Measurements from ENCODE around the gene SLC22A7.

Gene SLC22A7, protein sequence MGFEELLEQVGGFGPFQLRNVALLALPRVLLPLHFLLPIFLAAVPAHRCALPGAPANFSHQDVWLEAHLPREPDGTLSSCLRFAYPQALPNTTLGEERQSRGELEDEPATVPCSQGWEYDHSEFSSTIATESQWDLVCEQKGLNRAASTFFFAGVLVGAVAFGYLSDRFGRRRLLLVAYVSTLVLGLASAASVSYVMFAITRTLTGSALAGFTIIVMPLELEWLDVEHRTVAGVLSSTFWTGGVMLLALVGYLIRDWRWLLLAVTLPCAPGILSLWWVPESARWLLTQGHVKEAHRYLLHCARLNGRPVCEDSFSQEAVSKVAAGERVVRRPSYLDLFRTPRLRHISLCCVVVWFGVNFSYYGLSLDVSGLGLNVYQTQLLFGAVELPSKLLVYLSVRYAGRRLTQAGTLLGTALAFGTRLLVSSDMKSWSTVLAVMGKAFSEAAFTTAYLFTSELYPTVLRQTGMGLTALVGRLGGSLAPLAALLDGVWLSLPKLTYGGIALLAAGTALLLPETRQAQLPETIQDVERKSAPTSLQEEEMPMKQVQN

DNA sequence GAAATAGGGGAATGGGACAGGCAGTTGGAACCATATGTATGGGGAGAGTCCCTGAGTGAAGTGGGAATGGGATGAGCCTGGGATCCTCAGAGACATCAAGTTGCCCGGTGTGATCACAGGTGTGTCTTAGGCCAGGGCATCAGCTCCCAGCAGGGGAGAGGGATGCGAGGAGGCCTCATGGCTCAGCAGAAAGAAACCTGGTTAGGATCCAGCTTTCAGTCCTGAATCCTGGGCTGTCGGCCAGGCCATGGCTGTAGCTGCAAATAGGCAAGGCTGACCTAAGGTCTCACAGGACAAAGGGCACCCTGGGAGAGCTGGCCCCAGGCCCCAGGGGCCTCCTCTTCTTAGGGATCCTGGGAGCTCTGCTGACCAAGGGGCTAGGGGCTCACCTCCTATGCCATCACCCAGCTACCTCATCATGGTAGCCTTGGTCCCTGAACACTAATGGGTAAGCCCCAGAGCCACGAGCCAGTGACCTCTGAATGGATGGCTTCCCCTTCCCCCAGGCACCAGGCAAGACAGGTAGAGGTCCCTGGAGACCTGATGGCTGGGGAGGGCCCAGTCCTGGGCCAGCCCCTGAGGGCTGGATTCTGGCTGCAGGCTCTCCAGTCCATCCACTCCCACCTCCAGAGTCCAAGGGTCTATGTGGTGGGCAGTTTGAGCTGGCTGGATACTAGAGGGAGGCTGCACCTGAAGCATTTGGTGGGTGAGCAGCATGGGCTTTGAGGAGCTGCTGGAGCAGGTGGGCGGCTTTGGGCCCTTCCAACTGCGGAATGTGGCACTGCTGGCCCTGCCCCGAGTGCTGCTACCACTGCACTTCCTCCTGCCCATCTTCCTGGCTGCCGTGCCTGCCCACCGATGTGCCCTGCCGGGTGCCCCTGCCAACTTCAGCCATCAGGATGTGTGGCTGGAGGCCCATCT lies at the start of gene SLC22A7:
Gene SLC22A7 (plus strand): TSS at position 617 of the 921 bp plus-strand sequence. CDS start 99 bp downstream, at position 716.
- TF ChIP-seq POLR2A (IDR thresholded peaks at IDR 0.05; ENCODE audit: low read depth, low read length) = no peak
- DNase-seq (ENCODE audit: insufficient read length, low spot score) (no peak), FAIRE-seq (no peak)

DNA sequence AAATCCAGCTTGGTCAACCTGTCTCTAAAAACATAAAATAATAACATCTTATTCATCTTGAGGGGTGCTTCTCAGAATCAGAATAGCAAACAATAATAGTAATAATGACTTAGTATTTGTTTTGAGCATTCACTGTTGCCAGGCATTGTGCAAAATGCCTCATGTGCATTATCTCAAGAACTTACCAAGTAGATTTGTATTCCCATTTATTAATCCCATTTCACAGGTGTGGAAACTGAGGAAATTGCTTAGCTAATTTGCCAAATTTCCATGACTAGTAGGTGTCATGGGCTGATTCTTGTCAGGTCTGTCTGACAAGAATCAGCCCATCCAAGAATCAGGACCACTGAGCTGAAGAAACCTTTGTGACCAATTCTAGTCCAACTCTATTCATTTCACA lies 49.3 kb upstream of the SLC22A7 start:
- DNase-seq (ENCODE audit: insufficient read length, low spot score) (no peak), FAIRE-seq (no peak)
- no peak for TF ChIP-seq POLR2A (IDR thresholded peaks at IDR 0.05; ENCODE audit: low read depth, low read length)

DNA sequence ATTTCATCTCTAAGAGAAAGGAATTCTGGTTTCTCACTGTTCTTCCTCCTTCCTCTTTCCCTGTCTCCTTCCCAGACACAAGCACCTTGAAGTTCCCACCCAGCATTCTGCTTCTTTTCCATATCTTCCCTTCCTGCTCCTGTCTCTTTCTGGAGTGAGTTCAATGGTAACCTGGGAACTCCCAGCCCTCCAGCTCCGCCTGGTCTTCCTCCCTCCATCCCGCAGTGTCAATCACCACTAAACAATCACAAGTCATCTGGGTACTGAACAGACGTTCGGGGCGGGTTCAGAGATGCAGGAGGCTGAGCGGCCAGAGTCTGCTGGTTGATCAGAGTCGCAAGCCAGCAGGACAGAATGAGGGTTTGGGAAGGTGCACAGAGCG lies 47.1 kb upstream of the SLC22A7 start:
- TF ChIP-seq POLR2A (IDR thresholded peaks at IDR 0.05; ENCODE audit: low read depth, low read length) = no peak
- DNase-seq (ENCODE audit: insufficient read length, low spot score) (no peak), FAIRE-seq (no peak)

DNA sequence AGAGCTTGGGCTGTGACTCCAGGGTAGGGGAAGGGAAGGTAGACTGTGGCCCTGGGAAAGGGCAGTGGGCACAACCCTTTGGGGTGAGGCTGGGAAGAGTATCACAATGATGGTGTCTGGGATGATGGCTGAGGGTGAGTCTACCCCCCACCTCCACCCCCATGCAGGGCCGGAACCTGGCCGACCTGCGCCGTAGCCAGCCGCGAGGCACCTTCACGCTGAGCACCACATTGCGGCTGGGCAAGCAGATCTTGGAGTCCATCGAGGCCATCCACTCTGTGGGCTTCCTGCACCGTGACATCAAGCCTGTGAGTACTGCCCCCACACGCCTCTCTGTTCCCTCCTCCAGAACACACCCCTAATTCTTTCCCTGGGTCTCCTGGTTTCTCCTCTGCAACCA lies 44.7 kb upstream of the SLC22A7 start:
- FAIRE-seq = no peak
- DNase-seq (ENCODE audit: insufficient read length, low spot score) = no peak
- TF ChIP-seq POLR2A (IDR thresholded peaks at IDR 0.05; ENCODE audit: low read depth, low read length) = no peak

DNA sequence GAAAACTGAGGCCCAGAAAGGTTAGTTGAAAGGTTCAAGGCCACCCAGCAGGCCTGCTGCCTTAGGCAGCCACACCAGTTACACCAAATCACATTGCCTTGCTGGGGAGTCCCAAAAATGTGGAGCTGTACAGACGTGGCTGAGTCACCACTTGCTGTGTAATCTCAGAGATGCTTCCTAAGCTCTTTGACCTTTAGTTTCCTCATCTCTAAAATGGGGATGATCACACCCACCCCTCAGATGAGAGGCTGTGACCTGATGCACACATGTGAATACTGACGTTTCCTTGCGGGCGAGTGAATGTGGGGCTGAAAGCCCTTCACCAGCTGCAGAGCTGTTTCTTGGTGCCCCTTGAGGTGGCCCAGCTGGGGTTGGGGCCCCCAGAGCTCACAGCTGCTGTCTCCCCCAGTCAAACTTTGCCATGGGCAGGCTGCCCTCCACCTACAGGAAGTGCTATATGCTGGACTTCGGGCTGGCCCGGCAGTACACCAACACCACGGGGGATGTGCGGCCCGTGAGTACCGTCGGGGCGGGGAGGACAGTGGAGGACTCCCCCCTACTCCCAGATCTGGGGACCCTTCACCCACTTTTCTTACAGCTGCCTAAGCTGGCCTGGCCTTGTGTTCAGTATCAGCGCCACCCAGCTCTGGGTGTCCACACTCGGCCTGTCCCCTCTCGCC lies 43.8 kb upstream of the SLC22A7 start:
- DNase-seq (ENCODE audit: insufficient read length, low spot score) (no peak), FAIRE-seq (no peak)
- TF ChIP-seq POLR2A (IDR thresholded peaks at IDR 0.05; ENCODE audit: low read depth, low read length) = no peak

DNA sequence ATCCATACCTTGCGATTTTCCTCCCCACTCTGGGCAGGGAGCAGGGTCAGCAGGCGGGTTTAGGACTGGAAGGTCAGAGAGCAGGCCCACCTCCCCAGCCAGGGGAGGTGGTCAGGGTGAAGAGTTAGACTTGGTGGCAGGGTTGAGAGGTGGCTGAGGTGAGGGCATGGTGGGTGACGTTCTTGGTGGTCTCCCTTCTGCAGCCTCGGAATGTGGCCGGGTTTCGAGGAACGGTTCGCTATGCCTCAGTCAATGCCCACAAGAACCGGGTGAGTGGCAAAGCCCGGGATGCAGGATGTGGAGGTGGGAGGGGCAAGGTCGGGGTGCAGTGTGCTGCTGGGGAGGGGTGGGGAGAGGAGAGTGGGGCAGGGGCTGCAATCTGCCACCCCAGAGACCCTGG lies 43.2 kb upstream of the SLC22A7 start:
- no peak for TF ChIP-seq POLR2A (IDR thresholded peaks at IDR 0.05; ENCODE audit: low read depth, low read length)
- DNase-seq (ENCODE audit: insufficient read length, low spot score) = no peak
- no peak for FAIRE-seq

DNA sequence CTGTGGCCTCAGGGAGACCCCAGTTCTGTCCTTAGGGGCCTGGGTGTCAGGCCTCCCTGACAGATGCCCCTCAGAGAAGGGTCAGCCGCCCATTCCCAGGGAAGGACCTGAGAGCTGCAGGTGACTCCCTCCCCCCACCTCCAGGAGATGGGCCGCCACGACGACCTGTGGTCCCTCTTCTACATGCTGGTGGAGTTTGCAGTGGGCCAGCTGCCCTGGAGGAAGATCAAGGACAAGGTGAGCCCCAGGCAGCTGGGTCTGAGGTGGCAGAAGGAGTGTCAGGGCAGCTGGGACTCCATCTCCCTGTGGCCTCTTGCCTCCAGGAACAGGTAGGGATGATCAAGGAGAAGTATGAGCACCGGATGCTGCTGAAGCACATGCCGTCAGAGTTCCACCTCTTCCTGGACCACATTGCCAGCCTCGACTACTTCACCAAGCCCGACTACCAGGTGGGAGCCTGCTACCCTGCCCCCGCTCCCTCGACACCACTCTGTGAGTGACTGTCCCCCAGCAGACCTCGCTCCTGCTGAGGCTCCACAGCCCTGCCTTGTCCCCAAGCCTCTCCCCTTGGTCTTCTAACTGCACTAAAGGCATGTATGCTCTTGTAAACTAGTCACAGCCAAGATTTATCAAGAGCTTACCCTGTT lies 42.5 kb upstream of the SLC22A7 start:
- DNase-seq (ENCODE audit: insufficient read length, low spot score) (no peak), FAIRE-seq (no peak)
- no peak for TF ChIP-seq POLR2A (IDR thresholded peaks at IDR 0.05; ENCODE audit: low read depth, low read length)

DNA sequence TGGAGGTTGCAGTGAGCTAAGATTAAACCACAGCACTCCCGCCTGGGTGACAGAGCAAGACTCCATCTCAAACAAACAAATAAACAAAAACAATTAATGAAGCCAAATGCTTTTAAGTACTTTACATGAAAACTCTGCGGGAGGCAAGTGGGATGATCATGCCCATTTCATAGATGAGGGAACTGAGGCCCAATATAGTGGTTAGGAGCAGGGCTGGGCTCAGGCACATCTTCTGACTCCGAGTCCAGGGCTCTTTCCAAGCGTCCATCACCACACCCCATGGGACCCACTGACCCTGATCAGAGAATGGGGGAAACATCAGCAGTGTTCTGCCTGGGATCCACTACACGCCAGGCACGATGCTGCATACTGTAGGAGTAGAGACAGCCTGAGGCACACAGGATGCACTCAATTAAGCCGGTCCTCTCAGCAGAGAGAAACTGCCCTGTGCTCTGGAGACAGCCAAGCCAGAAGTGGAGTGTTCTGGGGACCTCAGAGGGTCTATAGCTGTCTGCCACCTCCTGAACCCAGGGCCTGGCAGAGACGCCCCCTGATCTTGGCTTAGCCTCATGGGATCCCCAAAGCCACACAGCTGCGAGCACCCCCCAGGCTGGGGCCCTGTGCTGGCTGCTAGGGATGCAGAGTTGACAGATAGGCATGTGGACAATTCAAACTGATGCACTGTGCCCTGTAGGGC lies 41.2 kb upstream of the SLC22A7 start:
- no peak for TF ChIP-seq POLR2A (IDR thresholded peaks at IDR 0.05; ENCODE audit: low read depth, low read length)
- DNase-seq (ENCODE audit: insufficient read length, low spot score) (no peak), FAIRE-seq (no peak)

DNA sequence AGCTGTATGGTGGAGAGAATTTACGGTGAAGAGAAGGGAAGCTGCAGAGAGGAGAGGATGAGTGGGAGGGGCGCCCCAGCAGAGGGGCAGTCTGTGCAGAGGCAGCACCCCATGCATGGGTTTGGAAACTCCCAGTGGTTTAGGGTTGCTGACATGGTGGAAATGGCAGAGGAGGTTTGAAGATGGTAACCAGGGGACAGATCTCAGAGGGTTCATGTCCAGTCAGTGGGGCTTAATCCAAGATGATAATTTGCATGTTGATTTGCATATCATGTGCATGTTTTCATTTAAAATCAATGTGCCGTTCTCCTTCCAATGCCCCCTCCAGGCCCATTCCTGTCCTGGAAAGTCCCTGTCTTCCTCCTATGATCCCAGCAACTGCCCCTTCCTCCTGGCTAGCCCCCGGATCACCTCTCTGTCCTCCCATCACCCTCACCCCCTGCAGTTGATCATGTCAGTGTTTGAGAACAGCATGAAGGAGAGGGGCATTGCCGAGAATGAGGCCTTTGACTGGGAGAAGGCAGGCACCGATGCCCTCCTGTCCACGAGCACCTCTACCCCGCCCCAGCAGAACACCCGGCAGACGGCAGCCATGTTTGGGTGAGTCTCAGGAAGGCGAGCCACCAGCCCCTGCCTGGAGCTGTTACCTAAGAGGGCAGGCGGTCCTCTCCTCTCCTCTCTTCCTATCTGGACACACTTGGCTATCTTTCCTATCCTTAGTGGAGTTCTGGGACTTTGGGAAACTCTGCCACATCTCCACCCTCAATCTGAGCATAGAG lies 40.5 kb upstream of the SLC22A7 start:
- TF ChIP-seq POLR2A (IDR thresholded peaks at IDR 0.05; ENCODE audit: low read depth, low read length) = no peak
- FAIRE-seq (no peak), DNase-seq (ENCODE audit: insufficient read length, low spot score) (no peak)

DNA sequence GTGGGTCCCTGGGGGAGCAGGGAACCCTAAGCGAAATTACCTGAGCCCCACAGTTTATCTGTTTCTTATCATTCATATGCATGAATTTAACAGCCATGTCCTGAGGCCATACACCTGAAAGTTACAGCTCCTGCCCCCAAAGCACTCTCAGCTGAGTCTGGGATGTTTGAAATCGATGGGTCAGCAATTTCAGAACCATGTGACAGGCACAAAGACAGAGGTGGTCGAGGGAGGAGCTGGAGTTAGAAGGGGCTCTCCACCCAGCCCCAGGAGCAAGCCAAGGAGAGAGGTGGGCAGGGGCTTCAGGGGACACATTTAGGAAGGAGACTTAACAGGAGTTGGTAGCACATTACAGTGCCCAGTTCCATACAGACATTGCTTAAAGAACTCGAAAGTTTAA lies 39.9 kb upstream of the SLC22A7 start:
- no peak for FAIRE-seq
- no peak for DNase-seq (ENCODE audit: insufficient read length, low spot score)
- no peak for TF ChIP-seq POLR2A (IDR thresholded peaks at IDR 0.05; ENCODE audit: low read depth, low read length)

DNA sequence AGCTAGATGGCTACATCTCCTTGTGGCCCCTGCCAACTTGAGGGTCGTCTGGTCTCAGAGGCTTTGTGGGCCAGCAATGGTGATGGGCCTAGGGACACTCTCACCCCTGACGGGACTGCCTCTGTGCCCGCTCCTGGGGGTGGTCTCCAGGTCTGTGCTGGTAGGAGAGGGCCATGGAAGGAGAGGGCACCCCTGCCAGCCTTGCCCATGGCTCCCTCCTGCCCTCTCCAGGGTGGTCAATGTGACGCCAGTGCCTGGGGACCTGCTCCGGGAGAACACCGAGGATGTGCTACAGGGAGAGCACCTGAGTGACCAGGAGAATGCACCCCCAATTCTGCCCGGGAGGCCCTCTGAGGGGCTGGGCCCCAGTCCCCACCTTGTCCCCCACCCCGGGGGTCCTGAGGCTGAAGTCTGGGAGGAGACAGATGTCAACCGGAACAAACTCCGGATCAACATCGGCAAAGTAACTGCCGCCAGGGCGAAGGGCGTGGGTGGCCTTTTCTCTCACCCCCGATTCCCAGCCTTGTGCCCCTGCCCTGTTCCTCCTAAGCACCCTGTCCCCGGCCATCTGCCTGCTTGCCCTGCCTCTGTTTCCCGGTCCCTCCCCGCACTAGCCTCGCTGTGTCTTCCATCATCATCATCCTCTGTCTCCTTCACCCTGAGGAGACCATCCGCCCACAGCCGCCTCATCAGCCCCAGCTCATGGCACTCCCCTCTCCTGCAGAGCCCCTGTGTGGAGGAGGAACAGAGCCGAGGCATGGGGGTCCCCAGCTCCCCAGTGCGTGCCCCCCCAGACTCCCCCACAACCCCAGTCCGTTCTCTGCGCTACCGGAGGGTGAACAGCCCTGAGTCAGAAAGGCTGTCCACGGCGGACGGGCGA lies 39.0 kb upstream of the SLC22A7 start:
- TF ChIP-seq POLR2A (IDR thresholded peaks at IDR 0.05; ENCODE audit: low read depth, low read length) = no peak
- DNase-seq (ENCODE audit: insufficient read length, low spot score) (no peak), FAIRE-seq (no peak)
